Measurements from ENCODE around the gene CNTN1.
A peak's percentile ranks its signal among the peaks of the same experiment; 100 is the strongest.

DNA sequence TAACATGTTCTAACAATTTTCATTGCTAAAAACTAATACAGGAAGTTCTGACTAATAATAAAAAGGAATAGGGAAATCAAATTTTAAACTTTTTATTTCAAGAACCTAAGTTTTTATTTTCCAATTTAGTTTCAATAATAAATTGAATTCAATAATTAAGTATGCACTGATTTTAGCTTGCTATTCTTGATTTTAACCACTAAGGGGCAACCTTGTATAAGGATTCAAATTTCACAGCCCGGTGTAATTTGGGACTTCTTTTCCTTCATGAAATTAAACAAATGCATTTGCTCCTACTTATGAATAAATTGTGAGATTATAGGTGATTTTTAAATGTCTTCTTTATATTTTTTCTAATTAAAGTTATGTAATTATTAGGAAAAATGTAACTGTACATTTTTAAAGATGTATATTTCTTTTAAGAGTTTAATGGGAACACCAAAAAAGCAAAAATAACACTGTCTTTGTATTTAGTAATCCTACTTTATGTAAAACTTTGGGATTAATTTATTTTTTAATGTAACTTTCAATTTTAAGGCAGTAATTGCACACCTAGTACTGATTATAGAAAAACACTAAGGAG, 254.5 kb downstream of the CNTN1 start:
- TF ChIP-seq, protein P1, sequence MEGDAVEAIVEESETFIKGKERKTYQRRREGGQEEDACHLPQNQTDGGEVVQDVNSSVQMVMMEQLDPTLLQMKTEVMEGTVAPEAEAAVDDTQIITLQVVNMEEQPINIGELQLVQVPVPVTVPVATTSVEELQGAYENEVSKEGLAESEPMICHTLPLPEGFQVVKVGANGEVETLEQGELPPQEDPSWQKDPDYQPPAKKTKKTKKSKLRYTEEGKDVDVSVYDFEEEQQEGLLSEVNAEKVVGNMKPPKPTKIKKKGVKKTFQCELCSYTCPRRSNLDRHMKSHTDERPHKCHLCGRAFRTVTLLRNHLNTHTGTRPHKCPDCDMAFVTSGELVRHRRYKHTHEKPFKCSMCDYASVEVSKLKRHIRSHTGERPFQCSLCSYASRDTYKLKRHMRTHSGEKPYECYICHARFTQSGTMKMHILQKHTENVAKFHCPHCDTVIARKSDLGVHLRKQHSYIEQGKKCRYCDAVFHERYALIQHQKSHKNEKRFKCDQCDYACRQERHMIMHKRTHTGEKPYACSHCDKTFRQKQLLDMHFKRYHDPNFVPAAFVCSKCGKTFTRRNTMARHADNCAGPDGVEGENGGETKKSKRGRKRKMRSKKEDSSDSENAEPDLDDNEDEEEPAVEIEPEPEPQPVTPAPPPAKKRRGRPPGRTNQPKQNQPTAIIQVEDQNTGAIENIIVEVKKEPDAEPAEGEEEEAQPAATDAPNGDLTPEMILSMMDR (IDR thresholded peaks at IDR 0.05): peak in 3 of 4 experiments; percentile 60 to 74 (median 63)
- no peak for TF ChIP-seq POLR2A (IDR thresholded peaks at IDR 0.05)
- no peak for TF ChIP-seq POLR2AphosphoS5 (IDR thresholded peaks at IDR 0.05)

Measured in prostate gland (tissue), 2 donors.